A549 treated with ZK216348 at 1 μM for 4 hours (cell line): Measurements from ENCODE around the gene OR1S1. TPM values are rescaled to one million over a fixed set of nuclear protein-coding genes. Genes with fewer than 3 reads are reported as not detected.

Experiments
- total RNA-seq: library from RNA; stranded (reverse); fragments of 200-300 nt; extraction: Qiagen RNA extraction; gene quantifications from 5 replicates; pipeline ENCODE4 v1.2.3, GENCODE V29; 2022; ENCODE audit warnings: low read depth

OR1S1 gene
- total RNA-seq: not detected in 5 replicates

GRCh38 chr11:58212420-58212819, at the start of gene OR1S1:
Gene OR1S1, plus strand, starts transcription at chr11:58212720.

GRCh38 chr11:58188770-58189169, 23.8 kb upstream of the OR1S1 start, which contains the start of gene OR9Q2:
Gene OR9Q2, plus strand, starts transcription at chr11:58189070. Its CDS starts 1,421 bp downstream, at chr11:58190491.

GRCh38 chr11:58204042-58204441, 8.5 kb upstream of the OR1S1 start, which contains the start of gene OR1S2:
Gene OR1S2, minus strand, starts transcription at chr11:58204142. Its CDS starts 0 bp downstream, at chr11:58204142.

Other genes starting within 250 kb of the OR1S1 start
- not detected in 5 replicates for gene OR9Q1, start 188.8 kb upstream of the OR1S1 start, total RNA-seq
- gene OR6Q1, start 181.8 kb upstream of the OR1S1 start, total RNA-seq: not detected in 5 replicates
- not detected in 5 replicates for gene OR9I1, start 87.2 kb upstream of the OR1S1 start, total RNA-seq
- gene OR9Q2, start 23.6 kb upstream of the OR1S1 start, total RNA-seq: not detected in 5 replicates
- not detected in 5 replicates for gene OR1S2, start 8.6 kb upstream of the OR1S1 start, total RNA-seq
- not detected in 5 replicates for gene OR10Q1, start 16.2 kb downstream of the OR1S1 start, total RNA-seq
- gene OR10W1, start 55.5 kb downstream of the OR1S1 start, total RNA-seq: not detected in 5 replicates
- gene OR5B17, start 146.3 kb downstream of the OR1S1 start, total RNA-seq: not detected in 5 replicates
- gene OR5B3, start 194.2 kb downstream of the OR1S1 start, total RNA-seq: not detected in 5 replicates
- gene OR5B2, start 215.4 kb downstream of the OR1S1 start, total RNA-seq: not detected in 5 replicates
- gene OR5B12, start 229.5 kb downstream of the OR1S1 start, total RNA-seq: not detected in 5 replicates